K562 (cell line): ENCODE results near the gene ZNF213. TPM values are rescaled to one million over a fixed set of nuclear protein-coding genes. Genes with fewer than 3 reads are reported as not detected.
A peak's percentile ranks its signal among the peaks of the same experiment; 100 is the strongest.

Experiments used
- EGR1 ChIP-seq: fragments of 450-650 bp; conservative IDR thresholded peaks from 2 replicates; pipeline ENCODE4 v1.6.1; 2017; ENCODE audit warnings: mild to moderate bottlenecking
- ETV6 ChIP-seq, 3 experiments: fragments of 150-350 bp in 1 of 3; sonication (generic) in 1 of 3; formaldehyde crosslinking in 1 of 3; IDR thresholded peaks; 2 replicates each; pipeline versions ENCODE4 v1.6.1 to v1.8.0; 2014 to 2022; ENCODE audit warnings: borderline replicate concordance in 2 of 3, low read depth in 2 of 3, antibody characterized with exemption in 1 of 3, low read length in 1 of 3, mild to moderate bottlenecking in 1 of 3, missing genetic modification reagents in 1 of 3
- MTA3 ChIP-seq: fragments of 450-650 bp; formaldehyde crosslinking; IDR thresholded peaks from 2 replicates; pipeline ENCODE4 v1.6.1; 2017; ENCODE audit warnings: mild to moderate bottlenecking, borderline replicate concordance
- NBN ChIP-seq: fragments of 450-650 bp; IDR thresholded peaks from 2 replicates; pipeline ENCODE4 v1.6.1; 2016; ENCODE audit warnings: low read depth, mild to moderate bottlenecking
- TBP ChIP-seq: optimal IDR thresholded peaks from 2 replicates; pipeline ENCODE3; 2011; ENCODE audit warnings: low read depth, low read length, improper control_type of control experiment
- TEAD4 ChIP-seq, 2 experiments: sonication (generic) in 1 of 2; formaldehyde crosslinking in 1 of 2; IDR thresholded peaks; 2 replicates each; pipeline versions ENCODE4 v1.6.1 to v1.8.0; 2012 to 2022; ENCODE audit warnings: borderline replicate concordance in 1 of 2, inconsistent platforms in 1 of 2, low read length in 1 of 2, mild to moderate bottlenecking in 1 of 2, missing genetic modification reagents in 1 of 2
- polyA plus RNA-seq, 8 experiments: library from polyadenylated mRNA; depleted of rRNA in 4 of 8; stranded (reverse) in 5 of 8; unstranded in 3 of 8; fragments of >200 nt; fragmentation: Nextera tagmentation in 2 of 8; fragmentation: Illumina TruSeq in 1 of 8; extraction: Ambion mirVana in 2 of 8; extraction: Trizol in 1 of 8; gene quantifications; 2 replicates each; pipeline versions ENCODE4 v1.2.1 to v1.2.3, GENCODE V29; 2011 to 2014; ENCODE audit warnings: inconsistent platforms in 1 of 8, missing spikeins in 1 of 8
- total RNA-seq, 7 experiments: library from RNA; depleted of rRNA in 6 of 7; stranded (reverse); fragments of >200 nt in 6 of 7; fragmentation: Illumina TruSeq in 2 of 7; extraction: Trizol in 2 of 7; gene quantifications; 2 replicates each; pipeline versions ENCODE4 v1.2.1 to v1.2.3, GENCODE V29; 2011 to 2021; ENCODE audit warnings: low replicate concordance in 1 of 7
- TF ChIP-seq, protein P1 (sequence below), 2 experiments: fragments of 450-650 bp in 1 of 2; sonication (generic) in 1 of 2; formaldehyde crosslinking in 1 of 2; IDR thresholded peaks; 2 replicates each; pipeline versions ENCODE4 v1.7.1 to v1.9.0; 2016 to 2022; ENCODE audit warnings: inconsistent platforms in 1 of 2, mild to moderate bottlenecking in 1 of 2, missing genetic modification reagents in 1 of 2
- TF ChIP-seq, protein P2 (sequence below), 2 experiments: fragments of 450-650 bp in 1 of 2; sonication (generic) in 1 of 2; formaldehyde crosslinking in 1 of 2; IDR thresholded peaks in 1 of 2; conservative IDR thresholded peaks in 1 of 2; 2 replicates each; pipeline versions ENCODE4 v1.6.1 to v1.8.1; 2016 to 2023; ENCODE audit warnings: mild to moderate bottlenecking in 2 of 2, moderate library complexity in 2 of 2, inconsistent platforms in 1 of 2, missing genetic modification reagents in 1 of 2

Gene ZNF213
- total and polyA plus RNA-seq, 9 of the 15 experiments (the other 6 are each of a cell fraction or from before 2014, with no cell fraction given), result 0.49 to 10.0 (median 1.8) TPM

DNA sequence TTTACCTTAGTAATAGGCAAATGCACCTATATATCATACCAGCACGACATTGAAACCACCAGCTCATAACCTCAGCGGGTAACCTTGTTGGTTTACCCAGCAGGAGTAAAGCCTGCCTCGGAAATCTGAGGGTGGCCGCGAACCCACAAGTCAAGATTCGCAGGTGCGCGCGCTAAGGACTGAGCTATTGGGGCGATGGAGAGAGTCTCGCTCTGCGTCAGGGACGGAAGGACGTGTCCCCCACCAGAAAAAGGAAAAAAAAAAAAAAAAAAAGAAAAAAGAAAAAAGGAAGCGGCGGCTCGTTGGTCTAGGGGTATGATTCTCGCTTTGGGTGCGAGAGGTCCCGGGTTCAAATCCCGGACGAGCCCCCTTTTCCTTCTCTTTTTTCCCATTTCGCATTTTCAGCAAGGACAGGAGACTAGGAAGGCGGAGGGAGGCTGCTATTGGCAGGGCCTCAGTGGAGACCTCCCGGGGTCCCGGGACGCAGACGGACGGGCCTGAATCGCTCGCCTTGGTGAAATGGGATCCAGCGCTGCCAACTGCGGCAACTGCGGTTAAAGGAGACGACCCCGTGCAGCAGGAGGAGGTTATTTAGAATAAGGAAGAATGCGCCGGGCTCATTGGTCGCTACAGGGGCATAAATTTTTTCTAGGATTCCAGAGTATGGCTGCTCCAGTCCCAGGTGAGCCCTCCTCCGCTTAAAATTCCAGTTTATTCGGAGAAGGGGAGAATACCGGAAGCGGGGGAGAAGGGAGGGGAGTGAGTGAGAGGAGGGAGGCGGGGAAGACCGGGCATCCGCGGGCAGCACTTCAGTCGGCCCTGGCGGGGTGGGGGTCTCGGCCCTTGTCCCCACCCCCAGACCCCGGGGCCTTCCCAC is 53.2 kb downstream of the ZNF213 start, which contains the start of gene OR1F1 (continued):
- TF ChIP-seq, protein P1, sequence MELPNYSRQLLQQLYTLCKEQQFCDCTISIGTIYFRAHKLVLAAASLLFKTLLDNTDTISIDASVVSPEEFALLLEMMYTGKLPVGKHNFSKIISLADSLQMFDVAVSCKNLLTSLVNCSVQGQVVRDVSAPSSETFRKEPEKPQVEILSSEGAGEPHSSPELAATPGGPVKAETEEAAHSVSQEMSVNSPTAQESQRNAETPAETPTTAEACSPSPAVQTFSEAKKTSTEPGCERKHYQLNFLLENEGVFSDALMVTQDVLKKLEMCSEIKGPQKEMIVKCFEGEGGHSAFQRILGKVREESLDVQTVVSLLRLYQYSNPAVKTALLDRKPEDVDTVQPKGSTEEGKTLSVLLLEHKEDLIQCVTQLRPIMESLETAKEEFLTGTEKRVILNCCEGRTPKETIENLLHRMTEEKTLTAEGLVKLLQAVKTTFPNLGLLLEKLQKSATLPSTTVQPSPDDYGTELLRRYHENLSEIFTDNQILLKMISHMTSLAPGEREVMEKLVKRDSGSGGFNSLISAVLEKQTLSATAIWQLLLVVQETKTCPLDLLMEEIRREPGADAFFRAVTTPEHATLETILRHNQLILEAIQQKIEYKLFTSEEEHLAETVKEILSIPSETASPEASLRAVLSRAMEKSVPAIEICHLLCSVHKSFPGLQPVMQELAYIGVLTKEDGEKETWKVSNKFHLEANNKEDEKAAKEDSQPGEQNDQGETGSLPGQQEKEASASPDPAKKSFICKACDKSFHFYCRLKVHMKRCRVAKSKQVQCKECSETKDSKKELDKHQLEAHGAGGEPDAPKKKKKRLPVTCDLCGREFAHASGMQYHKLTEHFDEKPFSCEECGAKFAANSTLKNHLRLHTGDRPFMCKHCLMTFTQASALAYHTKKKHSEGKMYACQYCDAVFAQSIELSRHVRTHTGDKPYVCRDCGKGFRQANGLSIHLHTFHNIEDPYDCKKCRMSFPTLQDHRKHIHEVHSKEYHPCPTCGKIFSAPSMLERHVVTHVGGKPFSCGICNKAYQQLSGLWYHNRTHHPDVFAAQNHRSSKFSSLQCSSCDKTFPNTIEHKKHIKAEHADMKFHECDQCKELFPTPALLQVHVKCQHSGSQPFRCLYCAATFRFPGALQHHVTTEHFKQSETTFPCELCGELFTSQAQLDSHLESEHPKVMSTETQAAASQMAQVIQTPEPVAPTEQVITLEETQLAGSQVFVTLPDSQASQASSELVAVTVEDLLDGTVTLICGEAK (IDR thresholded peaks at IDR 0.05), result peak; percentile 42; the same call in 1 of the 2 replicates
- TF ChIP-seq, protein P1 (CRISPR knock-in tag; IDR thresholded peaks at IDR 0.05), result no peak
- TF ChIP-seq TBP (peak; percentile 96), NBN (peak; percentile 57; the same call in 1 of the 2 replicates), TEAD4 (IDR thresholded peaks at IDR 0.05; ENCODE audit: low read length) (peak; percentile 21; the same call in 1 of the 2 replicates), TEAD4 (CRISPR knock-in tag; IDR thresholded peaks at IDR 0.05; ENCODE audit: borderline replicate concordance) (no peak), EGR1 (peak; percentile 26; the same call in 1 of the 2 replicates), MTA3 (peak; percentile 36; the same call in 1 of the 2 replicates), ETV6 (IDR thresholded peaks at IDR 0.05; ENCODE audit: borderline replicate concordance in 1 of 2, low read depth in 2 of 2, low read length in 1 of 2) (no peak), ETV6 (CRISPR knock-in tag; IDR thresholded peaks at IDR 0.05; ENCODE audit: borderline replicate concordance) (no peak)
- TF ChIP-seq, protein P2, sequence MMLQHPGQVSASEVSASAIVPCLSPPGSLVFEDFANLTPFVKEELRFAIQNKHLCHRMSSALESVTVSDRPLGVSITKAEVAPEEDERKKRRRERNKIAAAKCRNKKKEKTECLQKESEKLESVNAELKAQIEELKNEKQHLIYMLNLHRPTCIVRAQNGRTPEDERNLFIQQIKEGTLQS (IDR thresholded peaks at IDR 0.05), result no peak
- TF ChIP-seq, protein P2 (CRISPR knock-in tag; conservative IDR thresholded peaks at IDR 0.05), result no peak
